Endothelial cell (in vitro differentiated cells): ENCODE measurements around the gene KIF6. TPM values are rescaled to one million over a fixed set of nuclear protein-coding genes. Genes with fewer than 3 reads are reported as not detected.

ENCODE experiments used
- DNase-seq: peaks from one replicate; pipeline ENCODE4 v3.0.0; 2021; ENCODE audit warnings: low spot score
- H3K27ac Mint-ChIP-seq: one replicate; pipeline ENCODE4 v1.8.0; 2021; ENCODE audit warnings: mixed read lengths, inconsistent platforms; ENCODE audit not compliant: unreplicated experiment
- H3K27me3 Mint-ChIP-seq: one replicate; pipeline ENCODE4 v1.8.0; 2021; ENCODE audit warnings: mild to moderate bottlenecking, moderate library complexity, mixed read lengths, inconsistent platforms; ENCODE audit not compliant: unreplicated experiment
- H3K36me3 Mint-ChIP-seq: one replicate; pipeline ENCODE4 v1.8.0; 2021; ENCODE audit warnings: mild to moderate bottlenecking, low read depth, mixed read lengths, inconsistent platforms; ENCODE audit not compliant: unreplicated experiment
- H3K4me1 Mint-ChIP-seq: one replicate; pipeline ENCODE4 v1.8.0; 2021; ENCODE audit warnings: mild to moderate bottlenecking, mixed read lengths, inconsistent platforms; ENCODE audit not compliant: unreplicated experiment
- H3K4me3 Mint-ChIP-seq: one replicate; pipeline ENCODE4 v1.8.0; 2021; ENCODE audit warnings: mild to moderate bottlenecking, mixed read lengths, inconsistent platforms; ENCODE audit not compliant: unreplicated experiment
- H3K9me3 Mint-ChIP-seq: one replicate; pipeline ENCODE4 v1.8.0; 2021; ENCODE audit warnings: mixed read lengths, inconsistent platforms; ENCODE audit not compliant: unreplicated experiment
- total RNA-seq: library from RNA; stranded (reverse); fragmentation: NEBNext Ultra II Directional; extraction: Animal tissue kit (Norgen Biotek cat#: 25700); gene quantifications from one replicate; pipeline ENCODE4 v1.2.1, GENCODE V29; 2021; ENCODE audit not compliant: unreplicated experiment
- TF ChIP-seq, protein P1 (sequence below): fragments of 200-600 bp; sonication (generic); IDR thresholded peaks from one replicate; pipeline ENCODE4 v1.5.0; 2021; ENCODE audit warnings: antibody characterized with exemption; ENCODE audit not compliant: unreplicated experiment

The KIF6 gene
- total RNA-seq, 1 donor from 2014 or later: 0.46 TPM

DNA sequence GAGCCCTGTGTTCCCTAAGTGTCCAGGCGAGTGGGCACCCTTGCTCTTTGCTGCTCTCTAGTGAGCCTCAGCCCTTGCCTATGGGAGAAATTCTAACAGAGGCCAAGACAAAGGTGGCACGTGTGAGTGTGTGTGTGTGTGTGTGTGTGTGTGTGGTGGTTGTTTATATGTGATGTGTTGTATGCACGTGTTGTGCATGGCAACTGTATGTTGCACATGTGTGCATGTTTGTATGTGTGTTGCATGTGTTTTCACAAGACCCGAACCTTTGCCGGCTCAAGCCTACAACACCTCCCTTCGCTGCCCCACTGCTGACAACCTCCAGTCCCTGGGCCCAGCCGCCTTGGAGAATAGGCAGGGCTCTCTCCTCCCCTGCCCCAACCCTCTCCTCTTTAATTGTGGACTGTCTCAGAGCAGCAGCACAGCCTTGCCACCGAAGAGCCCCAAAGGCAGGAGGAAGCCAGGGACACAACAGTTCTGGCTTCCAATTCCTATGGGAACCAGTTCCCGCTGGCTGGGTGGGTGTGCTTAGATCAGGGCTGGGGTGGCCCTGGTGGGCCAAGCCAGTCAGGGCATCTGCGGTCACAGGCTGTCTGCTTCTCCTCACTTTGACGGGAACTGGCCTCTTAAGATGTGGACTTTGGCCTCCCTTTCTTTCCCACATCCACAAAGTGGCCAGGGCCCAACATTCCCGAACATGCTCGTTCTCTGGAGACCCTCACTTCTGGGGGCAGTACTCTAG lies 405.4 kb downstream of the KIF6 start:
- H3K4me1 Mint-ChIP-seq: peaks cover 23% of the 10 kb centered on the region
- H3K27ac Mint-ChIP-seq: no peak overlapping the region
- peaks cover 14% of the 10 kb centered on the region for H3K27me3 Mint-ChIP-seq

DNA sequence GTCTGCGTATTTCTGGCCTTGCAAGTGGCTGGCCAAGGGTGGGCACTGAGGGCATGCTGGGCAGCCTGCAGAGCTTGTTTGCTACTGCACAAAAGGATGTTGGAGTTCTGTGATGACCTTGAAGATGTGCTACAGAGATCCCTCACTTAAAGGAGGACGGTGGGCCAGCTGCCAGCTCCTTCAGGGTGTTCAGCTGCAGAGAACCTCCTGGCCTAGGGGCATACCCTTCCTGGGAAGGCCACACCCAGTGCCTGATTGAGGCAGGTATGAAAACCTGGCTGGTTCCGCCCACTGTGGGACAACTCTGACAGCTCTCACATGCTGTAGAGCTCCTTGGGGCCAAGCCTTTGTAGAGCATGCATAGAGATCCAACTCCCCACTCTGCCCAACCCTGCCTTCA lies 408.0 kb downstream of the KIF6 start:
- Mint-ChIP-seq H3K36me3 (peaks cover 13% of the 10 kb centered on the region), H3K27me3 (peaks cover 14% of the 10 kb centered on the region), H3K4me1 (peaks cover 25% of the 10 kb centered on the region), H3K4me3 (peak overlapping the region; percentile 63), H3K27ac (no peak overlapping the region), H3K9me3 (no peaks in the 10 kb centered on the region)
- DNase-seq: no peak
- TF ChIP-seq, protein P1, sequence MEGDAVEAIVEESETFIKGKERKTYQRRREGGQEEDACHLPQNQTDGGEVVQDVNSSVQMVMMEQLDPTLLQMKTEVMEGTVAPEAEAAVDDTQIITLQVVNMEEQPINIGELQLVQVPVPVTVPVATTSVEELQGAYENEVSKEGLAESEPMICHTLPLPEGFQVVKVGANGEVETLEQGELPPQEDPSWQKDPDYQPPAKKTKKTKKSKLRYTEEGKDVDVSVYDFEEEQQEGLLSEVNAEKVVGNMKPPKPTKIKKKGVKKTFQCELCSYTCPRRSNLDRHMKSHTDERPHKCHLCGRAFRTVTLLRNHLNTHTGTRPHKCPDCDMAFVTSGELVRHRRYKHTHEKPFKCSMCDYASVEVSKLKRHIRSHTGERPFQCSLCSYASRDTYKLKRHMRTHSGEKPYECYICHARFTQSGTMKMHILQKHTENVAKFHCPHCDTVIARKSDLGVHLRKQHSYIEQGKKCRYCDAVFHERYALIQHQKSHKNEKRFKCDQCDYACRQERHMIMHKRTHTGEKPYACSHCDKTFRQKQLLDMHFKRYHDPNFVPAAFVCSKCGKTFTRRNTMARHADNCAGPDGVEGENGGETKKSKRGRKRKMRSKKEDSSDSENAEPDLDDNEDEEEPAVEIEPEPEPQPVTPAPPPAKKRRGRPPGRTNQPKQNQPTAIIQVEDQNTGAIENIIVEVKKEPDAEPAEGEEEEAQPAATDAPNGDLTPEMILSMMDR: no peak

More for the DNA sequence above, 405.4 kb downstream of the KIF6 start:
- no peak for DNase-seq
- peaks cover 16% of the 10 kb centered on the region for H3K36me3 Mint-ChIP-seq
- TF ChIP-seq, protein P1: no peak
- no peak overlapping the region for H3K4me3 Mint-ChIP-seq
- H3K9me3 Mint-ChIP-seq: no peaks in the 10 kb centered on the region

DNA sequence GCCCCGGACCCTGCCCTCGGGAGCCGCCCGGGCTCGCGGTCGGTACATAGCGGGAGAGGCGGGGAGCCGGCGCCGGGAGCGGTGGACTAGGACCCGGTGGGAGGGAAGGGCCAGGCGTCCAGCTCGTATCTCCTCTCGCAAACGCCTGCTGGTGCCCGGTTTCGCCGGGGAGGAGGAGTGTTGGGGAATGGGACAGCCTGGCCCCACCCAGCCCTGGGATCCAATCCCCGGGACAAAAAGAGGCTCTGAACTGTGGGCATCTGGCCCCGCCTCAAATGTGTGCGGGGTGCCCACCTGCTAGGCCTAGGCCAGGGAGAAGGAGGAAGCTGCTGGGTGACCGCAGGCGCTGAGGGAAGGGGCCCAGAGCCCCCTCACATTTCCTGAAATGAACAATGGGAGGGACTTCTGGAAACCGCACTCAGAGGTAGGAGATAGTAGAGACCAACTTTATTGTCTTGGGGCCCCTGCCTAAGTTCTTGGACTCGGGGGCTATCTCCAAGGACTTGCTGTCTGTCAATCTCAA lies 410.9 kb downstream of the KIF6 start, which contains the start of gene KCNK17:
TSS of gene KCNK17 (minus strand) at position 147 of the 523 bp plus-strand sequence. CDS start at position 48, 99 bp downstream.
- peak; percentile 53 for DNase-seq
- H3K9me3 Mint-ChIP-seq: peaks cover 4% of the 10 kb centered on the region
- H3K27ac Mint-ChIP-seq: peak within 1 kb of the TSS; percentile 57

DNA sequence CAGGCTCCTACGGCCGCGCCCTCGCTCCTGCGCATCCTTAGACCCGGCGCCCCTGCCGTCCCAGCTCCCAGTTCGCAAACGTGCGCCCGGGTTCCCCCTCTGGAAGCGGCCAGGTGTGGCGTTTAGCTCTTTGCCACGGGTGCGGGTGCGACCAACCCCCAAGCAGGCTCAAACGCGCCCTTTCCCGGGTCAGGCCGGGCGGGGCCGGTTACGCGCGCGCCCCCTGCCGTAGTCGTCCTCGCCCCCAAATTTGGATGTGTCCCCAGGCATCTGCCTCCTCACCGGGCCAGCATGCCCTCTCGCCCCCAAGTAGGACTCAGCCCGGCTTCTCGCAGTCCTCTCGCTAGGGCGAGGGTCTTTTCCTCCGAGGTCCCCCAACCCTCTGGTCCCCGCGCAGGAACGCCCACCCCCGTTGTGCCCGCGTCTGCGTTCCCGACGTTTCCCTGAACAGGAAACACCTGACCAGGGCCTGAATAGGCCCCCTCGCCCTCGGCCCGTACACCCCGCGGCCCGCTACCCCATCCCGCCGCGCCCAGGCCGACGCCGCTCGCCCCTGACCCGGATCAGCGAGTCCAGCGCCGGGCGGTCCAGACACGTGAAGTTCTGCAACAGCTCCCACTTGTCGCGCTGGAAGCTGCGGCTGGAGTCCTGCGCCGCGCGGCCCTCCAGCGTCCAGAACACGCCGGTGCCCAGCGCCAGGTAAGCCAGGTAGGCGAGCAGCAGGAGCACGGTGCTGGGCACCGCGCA lies 411.5 kb downstream of the KIF6 start:
- Mint-ChIP-seq H3K36me3 (peaks cover 32% of the 10 kb centered on the region), H3K4me1 (peaks cover 35% of the 10 kb centered on the region), H3K9me3 (peaks cover 4% of the 10 kb centered on the region), H3K4me3 (peak overlapping the region; percentile 90), H3K27ac (no peak overlapping the region), H3K27me3 (peaks cover 18% of the 10 kb centered on the region)
- TF ChIP-seq, protein P1: no peak
- peak; percentile 22 for DNase-seq

More for the DNA sequence above, 410.9 kb downstream of the KIF6 start, which contains the start of gene KCNK17:
- Mint-ChIP-seq H3K4me1 (peaks cover 35% of the 10 kb centered on the region), H3K36me3 (peaks cover 32% of the 10 kb centered on the region), H3K4me3 (peak within 1 kb of the TSS; percentile 90), H3K27me3 (peaks cover 21% of the 10 kb centered on the region)
- TF ChIP-seq, protein P1: no peak
